Measurements from ENCODE around the gene ADCK2. TPM values are rescaled to one million over a fixed set of nuclear protein-coding genes. Genes with fewer than 3 reads are reported as not detected.
"Not testable (repeated sequence)": the region's sequence is repeated elsewhere in the genome, so short reads cannot be mapped to it uniquely, and the experiment has no call there.

The ADCK2 gene
- 21.1 and 23.5 TPM in 2 replicates for total RNA-seq

- Mint-ChIP-seq H3K4me3 (peak within 1 kb of the TSS; percentile 88), H3K36me3 (ENCODE audit: low read depth) (peaks cover 2% of the 10 kb centered on the region), H3K9me3 (no peaks in the 10 kb centered on the region), H3K27ac (peak within 1 kb of the TSS; percentile 89), H3K4me1 (ENCODE audit: low read depth) (peaks cover 27% of the 10 kb centered on the region), H3K27me3 (ENCODE audit: insufficient read depth) (peaks cover 5% of the 10 kb centered on the region)
- intact Hi-C loops (cut with micrococcal nuclease), result loop anchor here (1.0 to 5.0 kb wide), 5 partner anchors 24 to 1066 kb away; partner anchors contain the start of genes MKRN1, NDUFB2 and SSBP1
- no peak for DNase-seq (ENCODE audit: low spot score)
Measured at GRCh38 chr7:140672382-140673062, at the start of gene ADCK2. Gene ADCK2 (plus strand): TSS chr7:140672945. CDS start chr7:140673331, 386 bp downstream.

GRCh38 chr7:140623980-140624379 is 48.8 kb upstream of the ADCK2 start:
- peaks cover 7% of the 10 kb centered on the region for H3K27me3 Mint-ChIP-seq (ENCODE audit: insufficient read depth)
- intact Hi-C loops (cut with micrococcal nuclease), result no loop called here
- no peak for DNase-seq (ENCODE audit: low spot score)
- H3K4me1 Mint-ChIP-seq (ENCODE audit: low read depth), result no peaks in the 10 kb centered on the region
- H3K9me3 Mint-ChIP-seq, result no peaks in the 10 kb centered on the region
- no peaks in the 10 kb centered on the region for H3K36me3 Mint-ChIP-seq (ENCODE audit: low read depth)
- H3K4me3 Mint-ChIP-seq, result no peak overlapping the region
- no peak overlapping the region for H3K27ac Mint-ChIP-seq

GRCh38 chr7:140624392-140625191 is 48.2 kb upstream of the ADCK2 start:
- intact Hi-C loops (cut with micrococcal nuclease), result no loop called here
- DNase-seq (ENCODE audit: low spot score), result no peak
- Mint-ChIP-seq H3K4me3 (no peak overlapping the region), H3K4me1 (ENCODE audit: low read depth) (no peaks in the 10 kb centered on the region), H3K9me3 (no peaks in the 10 kb centered on the region), H3K27me3 (ENCODE audit: insufficient read depth) (peaks cover 7% of the 10 kb centered on the region), H3K27ac (no peak overlapping the region), H3K36me3 (ENCODE audit: low read depth) (no peaks in the 10 kb centered on the region)

- H3K27ac Mint-ChIP-seq; H3K4me3 Mint-ChIP-seq; H3K4me1 Mint-ChIP-seq (ENCODE audit: low read depth): not testable (repeated sequence)
Measured at GRCh38 chr7:140625192-140625558, 47.6 kb upstream of the ADCK2 start.

GRCh38 chr7:140625908-140626868 is 46.6 kb upstream of the ADCK2 start:
- no peaks in the 10 kb centered on the region for H3K9me3 Mint-ChIP-seq
- intact Hi-C loops (cut with micrococcal nuclease), result no loop called here
- no peak overlapping the region for H3K4me3 Mint-ChIP-seq
- no peaks in the 10 kb centered on the region for H3K36me3 Mint-ChIP-seq (ENCODE audit: low read depth)
- DNase-seq (ENCODE audit: low spot score), result no peak
- H3K27ac Mint-ChIP-seq, result no peak overlapping the region
- no peaks in the 10 kb centered on the region for H3K4me1 Mint-ChIP-seq (ENCODE audit: low read depth)
- peaks cover 8% of the 10 kb centered on the region for H3K27me3 Mint-ChIP-seq (ENCODE audit: insufficient read depth)

More at GRCh38 chr7:140625192-140625558, 47.6 kb upstream of the ADCK2 start:
- intact Hi-C loops (cut with micrococcal nuclease); H3K9me3 Mint-ChIP-seq; H3K27me3 Mint-ChIP-seq (ENCODE audit: insufficient read depth); DNase-seq (ENCODE audit: low spot score); H3K36me3 Mint-ChIP-seq (ENCODE audit: low read depth): not testable (repeated sequence)

GRCh38 chr7:140631021-140631420 is 41.7 kb upstream of the ADCK2 start:
- no peak overlapping the region for H3K27ac Mint-ChIP-seq
- no peak for DNase-seq (ENCODE audit: low spot score)

GRCh38 chr7:140631602-140632001 is 41.1 kb upstream of the ADCK2 start:
- Mint-ChIP-seq H3K4me3 (no peak overlapping the region), H3K36me3 (ENCODE audit: low read depth) (no peaks in the 10 kb centered on the region), H3K27me3 (ENCODE audit: insufficient read depth) (peaks cover 11% of the 10 kb centered on the region), H3K4me1 (ENCODE audit: low read depth) (no peaks in the 10 kb centered on the region), H3K27ac (no peak overlapping the region), H3K9me3 (no peaks in the 10 kb centered on the region)
- intact Hi-C loops (cut with micrococcal nuclease), result no loop called here
- no peak for DNase-seq (ENCODE audit: low spot score)

More at GRCh38 chr7:140631021-140631420, 41.7 kb upstream of the ADCK2 start:
- no peak overlapping the region for H3K4me3 Mint-ChIP-seq
- H3K9me3 Mint-ChIP-seq, result no peaks in the 10 kb centered on the region
- intact Hi-C loops (cut with micrococcal nuclease), result no loop called here
- H3K36me3 Mint-ChIP-seq (ENCODE audit: low read depth), result no peaks in the 10 kb centered on the region
- peaks cover 15% of the 10 kb centered on the region for H3K27me3 Mint-ChIP-seq (ENCODE audit: insufficient read depth)
- no peaks in the 10 kb centered on the region for H3K4me1 Mint-ChIP-seq (ENCODE audit: low read depth)

- peaks cover 38% of the 10 kb centered on the region for H3K27me3 Mint-ChIP-seq (ENCODE audit: insufficient read depth)
- H3K36me3 Mint-ChIP-seq (ENCODE audit: low read depth), result no peaks in the 10 kb centered on the region
- H3K27ac Mint-ChIP-seq, result no peak overlapping the region
- DNase-seq (ENCODE audit: low spot score), result no peak
- peaks cover 8% of the 10 kb centered on the region for H3K4me1 Mint-ChIP-seq (ENCODE audit: low read depth)
- intact Hi-C loops (cut with micrococcal nuclease), result no loop called here
- no peak overlapping the region for H3K4me3 Mint-ChIP-seq
- H3K9me3 Mint-ChIP-seq, result no peaks in the 10 kb centered on the region
Measured at GRCh38 chr7:140635345-140635744, 37.4 kb upstream of the ADCK2 start.

- intact Hi-C loops (cut with micrococcal nuclease), result no loop called here
- Mint-ChIP-seq H3K4me3 (no peak overlapping the region), H3K27ac (no peak overlapping the region), H3K4me1 (ENCODE audit: low read depth) (peaks cover 8% of the 10 kb centered on the region), H3K9me3 (no peaks in the 10 kb centered on the region), H3K36me3 (ENCODE audit: low read depth) (no peaks in the 10 kb centered on the region), H3K27me3 (ENCODE audit: insufficient read depth) (peaks cover 38% of the 10 kb centered on the region)
- DNase-seq (ENCODE audit: low spot score), result no peak
Measured at GRCh38 chr7:140635816-140636215, 36.9 kb upstream of the ADCK2 start.

- no peaks in the 10 kb centered on the region for H3K9me3 Mint-ChIP-seq
- peaks cover 8% of the 10 kb centered on the region for H3K4me1 Mint-ChIP-seq (ENCODE audit: low read depth)
- no peak overlapping the region for H3K4me3 Mint-ChIP-seq
- no peaks in the 10 kb centered on the region for H3K36me3 Mint-ChIP-seq (ENCODE audit: low read depth)
- no peak for DNase-seq (ENCODE audit: low spot score)
- intact Hi-C loops (cut with micrococcal nuclease), result no loop called here
- no peak overlapping the region for H3K27ac Mint-ChIP-seq
- peaks cover 50% of the 10 kb centered on the region for H3K27me3 Mint-ChIP-seq (ENCODE audit: insufficient read depth)
Measured at GRCh38 chr7:140637400-140637799, 35.3 kb upstream of the ADCK2 start.

- H3K27ac Mint-ChIP-seq, result no peak overlapping the region
- H3K27me3 Mint-ChIP-seq (ENCODE audit: insufficient read depth), result peaks cover 55% of the 10 kb centered on the region
- no peaks in the 10 kb centered on the region for H3K36me3 Mint-ChIP-seq (ENCODE audit: low read depth)
- DNase-seq (ENCODE audit: low spot score), result no peak
- H3K4me3 Mint-ChIP-seq, result no peak overlapping the region
- H3K9me3 Mint-ChIP-seq, result no peaks in the 10 kb centered on the region
- intact Hi-C loops (cut with micrococcal nuclease), result no loop called here
- H3K4me1 Mint-ChIP-seq (ENCODE audit: low read depth), result peaks cover 8% of the 10 kb centered on the region
Measured at GRCh38 chr7:140638173-140638791, 34.5 kb upstream of the ADCK2 start.

- DNase-seq (ENCODE audit: low spot score), result no peak
- Mint-ChIP-seq H3K27me3 (ENCODE audit: insufficient read depth) (peaks cover 59% of the 10 kb centered on the region), H3K4me3 (peak overlapping the region; percentile 68), H3K9me3 (no peaks in the 10 kb centered on the region), H3K36me3 (ENCODE audit: low read depth) (no peaks in the 10 kb centered on the region), H3K27ac (no peak overlapping the region), H3K4me1 (ENCODE audit: low read depth) (peaks cover 8% of the 10 kb centered on the region)
- intact Hi-C loops (cut with micrococcal nuclease), result no loop called here
Measured at GRCh38 chr7:140639366-140640053, 33.2 kb upstream of the ADCK2 start.
